OCI-LY7 (cell line): ENCODE results near the gene HSPBP1. TPM values are rescaled to one million over a fixed set of nuclear protein-coding genes. Genes with fewer than 3 reads are reported as not detected.

Experiments
- BruUV-seq: library from RNA; stranded (reverse); fragments of 400-500 nt; replicated peaks from 2 replicates; lab custom pipeline; 2021; lab: Mats Ljungman, UMichigan
- CTCF ChIA-PET: fragments of 300-600 bp; sonication (Branson Sonifier 250); formaldehyde crosslinking; loops from one replicate; lab custom pipeline; 2022; ENCODE audit warnings: antibody characterized with exemption; ENCODE audit not compliant: unreplicated experiment; lab: Charles Lee
- POLR2A ChIA-PET: fragments of 300-600 bp; sonication (Branson Sonifier 250); formaldehyde crosslinking; loops from one replicate; lab custom pipeline; 2022; ENCODE audit warnings: antibody characterized with exemption; lab: Charles Lee
- DNase-seq: peaks from one replicate; pipeline ENCODE4 v3.0.0-alpha.2; 2015; ENCODE audit warnings: low spot score
- H2AFZ ChIP-seq: fragments of 200-600 bp; sonication (generic), shearing (Covaris generic); 2 replicates; pipeline ENCODE4 v1.6.1; 2014; ENCODE audit warnings: mild to moderate bottlenecking, antibody characterized with exemption, low read length, moderate library complexity
- H3K27ac ChIP-seq: fragments of 200-600 bp; sonication (generic); 2 replicates; pipeline ENCODE4 v1.5.1; 2014; ENCODE audit warnings: mixed run types, low read depth, mild to moderate bottlenecking, moderate library complexity, low read length, inconsistent platforms; ENCODE audit not compliant: poor library complexity, severe bottlenecking
- H3K36me3 ChIP-seq: fragments of 200-600 bp; sonication (generic); 2 replicates; pipeline ENCODE4 v1.6.1; 2014; ENCODE audit warnings: mild to moderate bottlenecking, antibody characterized with exemption, low read length, moderate library complexity, mixed read lengths; ENCODE audit not compliant: insufficient read depth
- H3K4me1 ChIP-seq: fragments of 200-600 bp; sonication (generic); 2 replicates; pipeline ENCODE4 v1.5.1; 2014; ENCODE audit warnings: mild to moderate bottlenecking, low read length; ENCODE audit not compliant: insufficient read depth, poor library complexity, severe bottlenecking
- H3K4me2 ChIP-seq: fragments of 200-600 bp; sonication (generic); 2 replicates; pipeline ENCODE4 v1.6.1; 2014; ENCODE audit warnings: mild to moderate bottlenecking, low read length
- H3K4me3 ChIP-seq: fragments of 200-600 bp; sonication (generic); 2 replicates; pipeline ENCODE4 v1.5.1; 2014; ENCODE audit warnings: mild to moderate bottlenecking, low read depth, low read length; ENCODE audit not compliant: poor library complexity, severe bottlenecking
- H3K79me2 ChIP-seq: fragments of 200-600 bp; sonication (generic); 2 replicates; pipeline ENCODE4 v1.6.1; 2016; ENCODE audit warnings: low read depth, mild to moderate bottlenecking, low read length, moderate library complexity, mixed read lengths; ENCODE audit not compliant: insufficient read depth
- H3K9me2 ChIP-seq: fragments of 200-600 bp; sonication (generic); 2 replicates; pipeline ENCODE4 v1.6.1; 2016; ENCODE audit warnings: mild to moderate bottlenecking, low read length, mixed read lengths; ENCODE audit not compliant: insufficient read depth
- H3K9me3 ChIP-seq: fragments of 200-600 bp; sonication (generic); 2 replicates; pipeline ENCODE4 v1.6.1; 2014; ENCODE audit warnings: mild to moderate bottlenecking, mixed run types, low read length, mixed read lengths
- H4K20me1 ChIP-seq: fragments of 200-600 bp; sonication (generic); 2 replicates; pipeline ENCODE4 v1.6.1; 2014; ENCODE audit warnings: mild to moderate bottlenecking, antibody characterized with exemption, low read length, moderate library complexity, mixed read lengths; ENCODE audit not compliant: insufficient read depth
- CTCF ChIP-seq: fragments of 200-600 bp; sonication (generic); conservative IDR thresholded peaks from 2 replicates; pipeline ENCODE4 v1.5.1; 2014; ENCODE audit warnings: mild to moderate bottlenecking, antibody characterized with exemption, low read length, moderate library complexity, mixed read lengths
- EZH2phosphoT487 ChIP-seq: fragments of 200-600 bp; sonication (generic); IDR thresholded peaks from 2 replicates; pipeline ENCODE4 v1.6.1; 2018; ENCODE audit warnings: low read depth, borderline replicate concordance, mild to moderate bottlenecking, mixed run types, antibody characterized with exemption, low read length, moderate library complexity, mixed read lengths
- intact Hi-C: fragments of 100-400 bp; cut with micrococcal nuclease; formaldehyde crosslinking; loops from one replicate; pipeline ENCODE4 v1.10.0; 2022; ENCODE audit not compliant: unreplicated experiment
- total RNA-seq, 2 experiments: library from RNA; depleted of rRNA in 1 of 2; stranded (reverse); fragments of >200 nt in 1 of 2; shearing (Covaris generic) in 1 of 2; gene quantifications; 2 replicates each; pipeline ENCODE4 v1.2.3, GENCODE V29; 2014 to 2022

HSPBP1 gene
- total RNA-seq, 2 experiments from 2014 or later = 38.7 to 41.3 TPM

GRCh38 chr19:55259540-55260210, 20.2 kb downstream of the HSPBP1 start:
- H2AFZ ChIP-seq = peak overlapping the region; percentile 43; the same call in 1 of the 2 replicates

GRCh38 chr19:55258828-55259539, 20.9 kb downstream of the HSPBP1 start, which contains the start of gene PPP6R1:
Gene PPP6R1 (minus strand): TSS chr19:55259017. CDS start chr19:55247103, 11,914 bp downstream.
- peak within 1 kb of the TSS; percentile 97 for H3K27ac ChIP-seq
- BruUV-seq = no TSS peak
- peaks cover 41% of the 10 kb centered on the region for H3K4me1 ChIP-seq
- H3K36me3 ChIP-seq = peaks cover 49% of the 10 kb centered on the region
- no peaks in the 10 kb centered on the region for H4K20me1 ChIP-seq
- intact Hi-C loops = loop anchor here (1.0 to 2.0 kb wide), 4 partner anchors 17 to 82 kb away; partner anchors contain the start of gene HSPBP1
- TF ChIP-seq EZH2phosphoT487 (no peak), CTCF (no peak)
- H3K9me2 ChIP-seq = no peaks in the 10 kb centered on the region
- ChIA-PET CTCF (interaction anchor here (0.6 kb wide), 1 partner anchor 79 kb away, joined by 4 read pairs; no protein-coding TSS in a partner anchor), POLR2A (interaction anchor here (0.6 to 3.9 kb wide), 8 partner anchors 14 to 1070 kb away, joined by 3 to 32 read pairs (median 3); partner anchors contain the start of genes GARIN5B, HSPBP1, MBOAT7 and TMEM238)
- peak; percentile 98 for DNase-seq
- peak within 1 kb of the TSS; percentile 99 for H3K4me2 ChIP-seq
- H2AFZ ChIP-seq = peak within 1 kb of the TSS; percentile 43; the same call in 1 of the 2 replicates
- peaks cover 42% of the 10 kb centered on the region for H3K79me2 ChIP-seq
- peak within 1 kb of the TSS; percentile 78 for H3K4me3 ChIP-seq
- no peaks in the 10 kb centered on the region for H3K9me3 ChIP-seq

More at GRCh38 chr19:55259540-55260210, 20.2 kb downstream of the HSPBP1 start:
- BruUV-seq = TSS peak; percentile 98
- no peaks in the 10 kb centered on the region for H4K20me1 ChIP-seq
- peak; percentile 42 for DNase-seq
- no peaks in the 10 kb centered on the region for H3K9me2 ChIP-seq
- intact Hi-C loops = loop anchor here (1.0 to 2.0 kb wide), 4 partner anchors 17 to 82 kb away; partner anchors contain the start of gene HSPBP1
- POLR2A ChIA-PET = interaction anchor here (0.6 to 3.9 kb wide), 12 partner anchors 9 to 1070 kb away, joined by 3 to 32 read pairs (median 3); partner anchors contain the start of genes BRSK1, GARIN5B, HSPBP1 and MBOAT7
- H3K36me3 ChIP-seq = peaks cover 51% of the 10 kb centered on the region
- no peaks in the 10 kb centered on the region for H3K9me3 ChIP-seq
- peak overlapping the region; percentile 78 for H3K4me3 ChIP-seq
- peaks cover 34% of the 10 kb centered on the region for H3K4me1 ChIP-seq
- peak overlapping the region; percentile 99 for H3K4me2 ChIP-seq
- CTCF ChIA-PET = interaction anchor here (0.6 kb wide), 1 partner anchor 78 kb away, joined by 4 read pairs; no protein-coding TSS in a partner anchor
- TF ChIP-seq EZH2phosphoT487 = no peak
- TF ChIP-seq CTCF = no peak
- peak overlapping the region; percentile 97 for H3K27ac ChIP-seq
- peaks cover 40% of the 10 kb centered on the region for H3K79me2 ChIP-seq
